Endothelial cell of umbilical vein (primary cell): ENCODE data around the gene UNC5B.

ENCODE experiments used
- EZH2 ChIP-seq: IDR thresholded peaks from 2 replicates; pipeline ENCODE4 v1.6.1; 2012; ENCODE audit warnings: borderline replicate concordance, low read depth, mild to moderate bottlenecking, moderate library complexity, low read length, inconsistent platforms; ENCODE audit not compliant: severe bottlenecking
- JUN ChIP-seq: IDR thresholded peaks from 2 replicates; pipeline ENCODE4 v1.6.1; 2011; ENCODE audit warnings: borderline replicate concordance, low read depth; ENCODE audit not compliant: insufficient read length, insufficient read depth
- POLR2A ChIP-seq: IDR thresholded peaks from 2 replicates; pipeline ENCODE4 v1.6.1; 2012; ENCODE audit warnings: low read depth, mild to moderate bottlenecking, control low read depth, low read length
- POLR2AphosphoS5 ChIP-seq: IDR thresholded peaks from 2 replicates; pipeline ENCODE4 v1.6.1; 2012; ENCODE audit warnings: low read depth, mild to moderate bottlenecking, control low read depth, low read length, moderate library complexity; ENCODE audit not compliant: insufficient read depth
- TF ChIP-seq, protein P1 (sequence below), 2 donors: IDR thresholded peaks; 1 replicate in 1 of 2; 2 replicates in 1 of 2; pipeline ENCODE4 v1.5.1; 2011; ENCODE audit warnings: low read length in 2 of 2, mild to moderate bottlenecking in 2 of 2, moderate library complexity in 2 of 2, control low read depth in 1 of 2, inconsistent platforms in 1 of 2, low read depth in 1 of 2; ENCODE audit not compliant: insufficient read depth in 1 of 2; ENCODE audit errors: extremely low read depth in 1 of 2
- TF ChIP-seq, protein P2 (sequence below): IDR thresholded peaks from 2 replicates; pipeline ENCODE4 v1.6.1; 2011; ENCODE audit not compliant: insufficient read depth, insufficient read length

- TF ChIP-seq, protein P1, sequence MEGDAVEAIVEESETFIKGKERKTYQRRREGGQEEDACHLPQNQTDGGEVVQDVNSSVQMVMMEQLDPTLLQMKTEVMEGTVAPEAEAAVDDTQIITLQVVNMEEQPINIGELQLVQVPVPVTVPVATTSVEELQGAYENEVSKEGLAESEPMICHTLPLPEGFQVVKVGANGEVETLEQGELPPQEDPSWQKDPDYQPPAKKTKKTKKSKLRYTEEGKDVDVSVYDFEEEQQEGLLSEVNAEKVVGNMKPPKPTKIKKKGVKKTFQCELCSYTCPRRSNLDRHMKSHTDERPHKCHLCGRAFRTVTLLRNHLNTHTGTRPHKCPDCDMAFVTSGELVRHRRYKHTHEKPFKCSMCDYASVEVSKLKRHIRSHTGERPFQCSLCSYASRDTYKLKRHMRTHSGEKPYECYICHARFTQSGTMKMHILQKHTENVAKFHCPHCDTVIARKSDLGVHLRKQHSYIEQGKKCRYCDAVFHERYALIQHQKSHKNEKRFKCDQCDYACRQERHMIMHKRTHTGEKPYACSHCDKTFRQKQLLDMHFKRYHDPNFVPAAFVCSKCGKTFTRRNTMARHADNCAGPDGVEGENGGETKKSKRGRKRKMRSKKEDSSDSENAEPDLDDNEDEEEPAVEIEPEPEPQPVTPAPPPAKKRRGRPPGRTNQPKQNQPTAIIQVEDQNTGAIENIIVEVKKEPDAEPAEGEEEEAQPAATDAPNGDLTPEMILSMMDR (IDR thresholded peaks at IDR 0.05; ENCODE audit: extremely low read depth in 1 of 2, insufficient read depth in 1 of 2, low read depth in 1 of 2, low read length in 2 of 2), result no peak
- no peak for TF ChIP-seq POLR2A
- TF ChIP-seq EZH2, result no peak
- TF ChIP-seq JUN, result no peak
- TF ChIP-seq, protein P2, sequence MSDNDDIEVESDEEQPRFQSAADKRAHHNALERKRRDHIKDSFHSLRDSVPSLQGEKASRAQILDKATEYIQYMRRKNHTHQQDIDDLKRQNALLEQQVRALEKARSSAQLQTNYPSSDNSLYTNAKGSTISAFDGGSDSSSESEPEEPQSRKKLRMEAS, result no peak
- TF ChIP-seq POLR2AphosphoS5, result no peak
Measured at GRCh38 chr10:71191019-71191418, 21.4 kb upstream of the UNC5B start.
